GM21447 (cell line): ENCODE data around the gene B3GNT7.
"Not testable (repeated sequence)": the region's sequence is repeated elsewhere in the genome, so short reads cannot be mapped to it uniquely, and the experiment has no call there.

Source experiments
- ATAC-seq: cut with Tn5 transposase; IDR thresholded peaks from one replicate; pipeline ENCODE4 v1.9.1; 2021; ENCODE audit not compliant: unreplicated experiment

B3GNT7 gene

GRCh38 chr2:231399853-231400680, 4.6 kb downstream of the B3GNT7 start:
- ATAC-seq = no peak

- ATAC-seq = not testable (repeated sequence)
These were observed 5.2 kb downstream of the B3GNT7 start for GRCh38 chr2:231400681-231401080.

GRCh38 chr2:231401101-231401500, 5.6 kb downstream of the B3GNT7 start:
- ATAC-seq = not testable (repeated sequence)

- not testable (repeated sequence) for ATAC-seq
These were observed 8.1 kb downstream of the B3GNT7 start for GRCh38 chr2:231403421-231404182.

GRCh38 chr2:231404183-231404578, 8.7 kb downstream of the B3GNT7 start:
- not testable (repeated sequence) for ATAC-seq

- ATAC-seq = not testable (repeated sequence)
These were observed 10.3 kb downstream of the B3GNT7 start for GRCh38 chr2:231405601-231406367.

GRCh38 chr2:231407686-231408085, 12.2 kb downstream of the B3GNT7 start:
- ATAC-seq = not testable (repeated sequence)

- not testable (repeated sequence) for ATAC-seq
These were observed 12.8 kb downstream of the B3GNT7 start for GRCh38 chr2:231408304-231408703.

GRCh38 chr2:231409776-231410175, 14.3 kb downstream of the B3GNT7 start:
- ATAC-seq = no peak

GRCh38 chr2:231410293-231411004, 14.9 kb downstream of the B3GNT7 start:
- no peak for ATAC-seq

- ATAC-seq = no peak
These were observed 15.7 kb downstream of the B3GNT7 start for GRCh38 chr2:231411237-231411636.

- ATAC-seq = peak; percentile 98
These were observed 16.5 kb downstream of the B3GNT7 start for GRCh38 chr2:231411831-231412617.

GRCh38 chr2:231412618-231412963, 17.1 kb downstream of the B3GNT7 start:
- no peak for ATAC-seq

- no peak for ATAC-seq
These were observed 17.9 kb downstream of the B3GNT7 start for GRCh38 chr2:231413456-231413855.

- ATAC-seq = no peak
These were observed 18.5 kb downstream of the B3GNT7 start for GRCh38 chr2:231413921-231414476.

GRCh38 chr2:231415029-231415428, 19.5 kb downstream of the B3GNT7 start:
- ATAC-seq = no peak

GRCh38 chr2:231418820-231419640, 23.5 kb downstream of the B3GNT7 start:
- ATAC-seq = no peak

- ATAC-seq = no peak
These were observed 25.6 kb downstream of the B3GNT7 start for GRCh38 chr2:231421051-231421580.

GRCh38 chr2:231422056-231422455, 26.5 kb downstream of the B3GNT7 start:
- no peak for ATAC-seq
